Lower leg skin (tissue), 3 donors: ENCODE results near the gene BEX4.

Experiments used
- CTCF ChIP-seq, 3 donors: fragments of 450-650 bp; IDR thresholded peaks; one replicate each; pipeline ENCODE4 v1.5.1; 2016; ENCODE audit warnings: antibody characterized with exemption in 3 of 3, mild to moderate bottlenecking in 3 of 3, moderate library complexity in 2 of 3
- POLR2A ChIP-seq, 2 donors: fragments of 450-650 bp; IDR thresholded peaks; one replicate each; pipeline ENCODE4 v1.6.1; 2016 to 2017; ENCODE audit warnings: antibody characterized with exemption in 2 of 2, mild to moderate bottlenecking in 1 of 2, moderate library complexity in 1 of 2

- TF ChIP-seq CTCF (IDR thresholded peaks at IDR 0.05) (no peak), POLR2A (IDR thresholded peaks at IDR 0.05) (no peak)
Observed at GRCh38 chrX:103177556-103177955, 37.4 kb upstream of the BEX4 start.
